GM12878 (cell line): Measurements from ENCODE around the gene MRPS35. TPM values are rescaled to one million over a fixed set of nuclear protein-coding genes. Genes with fewer than 3 reads are reported as not detected.

Source experiments
- ATAC-seq: fragments of 200-7000 bp; cut with Tn5 transposase; 3 replicates; pipeline ENCODE4 v1.9.1; 2020; ENCODE audit warnings: mild to moderate bottlenecking, moderate library complexity
- BruUV-seq: library from RNA; stranded (reverse); fragments of 400-500 nt; replicated peaks from 2 replicates; lab custom pipeline; 2021; lab: Mats Ljungman, UMichigan
- CTCF ChIA-PET: fragments of 300-600 bp; sonication (Branson Sonifier 250); formaldehyde crosslinking; extraction: SDS; loops from one replicate; lab custom pipeline; 2021; ENCODE audit warnings: inconsistent platforms; lab: Yijun Ruan, JAX
- POLR2A ChIA-PET: fragments of 350-600 bp; formaldehyde crosslinking; extraction: SDS; loops from one replicate; lab custom pipeline; 2021; ENCODE audit warnings: inconsistent platforms; lab: Charles Lee
- RAD21 ChIA-PET: fragments of 300-600 bp; sonication (Branson Sonifier 250); formaldehyde crosslinking; loops from one replicate; lab custom pipeline; 2023; ENCODE audit warnings: antibody characterized with exemption; ENCODE audit not compliant: unreplicated experiment; lab: Charles Lee
- SMC1A ChIA-PET: fragments of 300-600 bp; sonication (Branson Sonifier 250); formaldehyde crosslinking; loops from one replicate; lab custom pipeline; 2023; ENCODE audit not compliant: unreplicated experiment, uncharacterized antibody; lab: Charles Lee
- DNase-seq: peaks from one replicate; pipeline ENCODE4 v3.0.0-alpha.2; 2011; ENCODE audit warnings: low read depth, low spot score
- FAIRE-seq: peaks from 3 replicates; lab custom pipeline; 2011; peaks lifted over from hg19 to GRCh38; lab: Jason Lieb, UNC
- H2AFZ ChIP-seq: 2 replicates; pipeline ENCODE4 v1.6.0; 2011; ENCODE audit warnings: low read depth, low read length, control low read depth; ENCODE audit not compliant: control insufficient read depth
- H3K27ac ChIP-seq: 2 replicates; pipeline ENCODE4 v1.5.1; 2011; ENCODE audit warnings: control low read depth; ENCODE audit not compliant: control insufficient read depth, insufficient read depth
- H3K27me3 ChIP-seq, 2 experiments: replicated peaks in 1 of 2; 2 replicates each; pipeline versions ENCODE4 v1.6.0 to v1.6.1; 2011; ENCODE audit warnings: low read length in 1 of 2; ENCODE audit not compliant: control insufficient read depth in 2 of 2, insufficient read depth in 2 of 2
- H3K36me3 ChIP-seq, 2 experiments: 2 replicates each; pipeline ENCODE4 v1.5.1; 2011; ENCODE audit warnings: low read length in 1 of 2; ENCODE audit not compliant: control insufficient read depth in 2 of 2, insufficient read depth in 2 of 2
- H3K4me1 ChIP-seq: 2 replicates; pipeline ENCODE4 v1.6.1; 2011; ENCODE audit warnings: mild to moderate bottlenecking, low read length, moderate library complexity, mixed read lengths; ENCODE audit not compliant: control insufficient read depth, insufficient read depth
- H3K4me2 ChIP-seq: 2 replicates; pipeline ENCODE4 v1.6.0; 2011; ENCODE audit warnings: control low read depth; ENCODE audit not compliant: control insufficient read depth, insufficient read depth
- H3K4me3 ChIP-seq: fragments of 200-600 bp; sonication (generic); 2 replicates; pipeline ENCODE4 v1.5.1; 2016
- H3K79me2 ChIP-seq: 2 replicates; pipeline ENCODE4 v1.6.0; 2011; ENCODE audit warnings: low read length; ENCODE audit not compliant: control insufficient read depth, insufficient read depth
- H3K9ac ChIP-seq: 2 replicates; pipeline ENCODE4 v1.8.0; 2011; ENCODE audit warnings: low read length, control low read depth, mixed read lengths; ENCODE audit not compliant: control insufficient read depth, insufficient read depth
- H3K9me3 ChIP-seq: replicated peaks from 3 replicates; pipeline ENCODE4 v1.5.1; 2011; ENCODE audit warnings: mild to moderate bottlenecking, low read length; ENCODE audit not compliant: control insufficient read depth, insufficient read depth
- H4K20me1 ChIP-seq: 2 replicates; pipeline ENCODE4 v1.6.0; 2011; ENCODE audit not compliant: control insufficient read depth, insufficient read depth
- CTCF ChIP-seq, 3 experiments: IDR thresholded peaks in 2 of 3; conservative IDR thresholded peaks in 1 of 3; 2 replicates each; pipeline ENCODE4 v1.5.1; 2011; ENCODE audit warnings: low read depth in 3 of 3, low read length in 3 of 3, mild to moderate bottlenecking in 3 of 3, control low read depth in 2 of 3, moderate library complexity in 2 of 3, inconsistent platforms in 1 of 3, mixed read lengths in 1 of 3; ENCODE audit not compliant: control insufficient read depth in 2 of 3, insufficient read depth in 1 of 3; ENCODE audit errors: extremely low read depth in 1 of 3
- PAX8 ChIP-seq: fragments of 450-650 bp; IDR thresholded peaks from 2 replicates; pipeline ENCODE4 v1.6.1; 2017; ENCODE audit warnings: mild to moderate bottlenecking, moderate library complexity
- RAD21 ChIP-seq: IDR thresholded peaks from 2 replicates; pipeline ENCODE4 v1.6.1; 2011; ENCODE audit warnings: mild to moderate bottlenecking, low read depth, low read length, moderate library complexity; ENCODE audit not compliant: insufficient read depth
- SIN3A ChIP-seq: IDR thresholded peaks from 2 replicates; pipeline ENCODE4 v1.6.1; 2012; ENCODE audit warnings: low read depth, low read length, improper control_type of control experiment
- SMC3 ChIP-seq: IDR thresholded peaks from 2 replicates; pipeline ENCODE4 v1.6.1; 2011; ENCODE audit warnings: low read length, improper control_type of control experiment, borderline replicate concordance
- TCF3 ChIP-seq: IDR thresholded peaks from 2 replicates; pipeline ENCODE4 v1.6.1; 2012; ENCODE audit warnings: low read depth, mild to moderate bottlenecking, low read length, borderline replicate concordance; ENCODE audit not compliant: insufficient read depth
- YY1 ChIP-seq: IDR thresholded peaks from 2 replicates; pipeline ENCODE4 v1.6.1; 2011; ENCODE audit warnings: low read depth, mild to moderate bottlenecking, low read length
- WGBS: methylation state at CpG from one replicate; pipeline ENCODE4 v1.1.6; 2016; ENCODE audit warnings: low lambda C conversion rate; ENCODE audit not compliant: insufficient replicate concordance, insufficient coverage; ENCODE audit errors: missing lambda C conversion rate; 5-methylcytosine and 5-hydroxymethylcytosine counted together
- in situ Hi-C: fragments of 300-500 bp; cut with MboI; formaldehyde crosslinking; loops from 9 replicates; pipeline ENCODE4 v1.14.3; 2018; ENCODE audit warnings: mixed read lengths
- intact Hi-C: fragments of 100-400 bp; cut with micrococcal nuclease; formaldehyde crosslinking; loops from one replicate; pipeline ENCODE4 v1.14.2; 2022; ENCODE audit not compliant: unreplicated experiment
- polyA plus RNA-seq, 11 experiments: library from polyadenylated mRNA; depleted of rRNA in 4 of 11; unstranded in 6 of 11; stranded (reverse) in 5 of 11; fragments of >200 nt; fragmentation: Nextera tagmentation in 4 of 11; fragmentation: Illumina TruSeq in 1 of 11; extraction: Ambion mirVana in 4 of 11; extraction: Trizol in 1 of 11; gene quantifications; 1 replicate in 1 of 11; 2 replicates in 10 of 11; pipeline versions ENCODE4 v1.2.1 to v1.2.3, GENCODE V29; 2011 to 2016; ENCODE audit warnings: inconsistent platforms in 2 of 11, missing spikeins in 2 of 11, low read depth in 1 of 11
- total RNA-seq, 4 experiments: library from RNA; depleted of rRNA in 3 of 4; stranded (reverse); fragments of >200 nt in 3 of 4; fragmentation: Illumina TruSeq in 1 of 4; extraction: Trizol in 1 of 4; gene quantifications; 2 replicates each; pipeline versions ENCODE4 v1.2.1 to v1.2.3, GENCODE V29; 2013 to 2021

MRPS35 gene
- total and polyA plus RNA-seq, 10 of the 15 experiments (the other 5 are each of a cell fraction or from before 2014, with no cell fraction given), result 45.7 to 111 (median 67.1) TPM

- TF ChIP-seq SIN3A (no peak), CTCF (IDR thresholded peaks at IDR 0.05 in 2 of 3, conservative IDR thresholded peaks at IDR 0.05 in 1 of 3; ENCODE audit: control insufficient read depth in 2 of 3, extremely low read depth in 1 of 3, insufficient read depth in 1 of 3, low read depth in 3 of 3, low read length in 3 of 3) (peak; percentile 70 to 86 (median 81)), YY1 (0 out of 2 replicates have a peak, but pooled peaks have one; percentile 10), PAX8 (no peak), RAD21 (peak; percentile 96), SMC3 (peak; percentile 91), TCF3 (no peak)
- ATAC-seq (peak; percentile 83), FAIRE-seq (peak; percentile 96), DNase-seq (no peak)
- ChIA-PET RAD21 (interaction anchor here (0.6 to 3.4 kb wide), 16 partner anchors 10 to 1267 kb away, joined by 3 to 43 read pairs (median 3); partner anchors contain the start of genes KLHL42 and MANSC4), POLR2A (interaction anchor here (0.6 to 1.0 kb wide), 2 partner anchors 88 to 206 kb away, joined by 4 read pairs; no protein-coding TSS in a partner anchor), CTCF (interaction anchor here (0.6 to 7.4 kb wide), 32 partner anchors 9 to 1890 kb away, joined by 3 to 122 read pairs (median 4); no protein-coding TSS in a partner anchor), SMC1A (interaction anchor here (1.0 to 6.6 kb wide), 11 partner anchors 8 to 1140 kb away, joined by 3 to 70 read pairs (median 4); no protein-coding TSS in a partner anchor)
- BruUV-seq, result no TSS peak
- H3K4me2 ChIP-seq, result no peak overlapping the region
- H3K9me3 ChIP-seq, result no peaks in the 10 kb centered on the region
- H3K4me1 ChIP-seq, result no peaks in the 10 kb centered on the region
- H3K9ac ChIP-seq, result no peak overlapping the region
- no peaks in the 10 kb centered on the region for H3K27me3 ChIP-seq
- 1% methylated on average over 3 of the region's 3 CpGs for WGBS
- peaks cover 5 to 13% of the 10 kb centered on the region in 2 experiments; a peak in 3 of 4 replicates for H3K36me3 ChIP-seq
- no peak overlapping the region for H3K4me3 ChIP-seq
- H2AFZ ChIP-seq, result no peak overlapping the region
- in situ Hi-C loops, result loop anchor here (5.0 kb wide), 2 partner anchors 209 to 1144 kb away; no protein-coding TSS in a partner anchor
- H3K27ac ChIP-seq, result no peak overlapping the region
- no peaks in the 10 kb centered on the region; the same call in 1 of the 2 replicates for H3K79me2 ChIP-seq
- H4K20me1 ChIP-seq, result no peaks in the 10 kb centered on the region
- intact Hi-C loops, result loop anchor here (1.0 to 2.0 kb wide), 4 partner anchors 47 to 1140 kb away; partner anchors contain the start of genes KLHL42 and MANSC4
These were observed 22.5 kb downstream of the MRPS35 start for GRCh38 chr12:27733052-27733656.
